ENCODE results near the gene LMAN2.

- TF ChIP-seq MAX (IDR thresholded peaks at IDR 0.05) (no peak), YY1 (IDR thresholded peaks at IDR 0.05; ENCODE audit: extremely low read depth, insufficient replicate concordance, low read depth, low read length) (no peak), EZH2 (IDR thresholded peaks at IDR 0.05) (no peak), JUND (IDR thresholded peaks at IDR 0.05) (no peak), CTCF (IDR thresholded peaks at IDR 0.05 in 2 of 3, conservative IDR thresholded peaks at IDR 0.05 in 1 of 3; ENCODE audit: borderline replicate concordance in 1 of 3, insufficient read depth in 1 of 3, low read depth in 2 of 3, low read length in 2 of 3) (no peak)
These were observed 35.9 kb upstream of the LMAN2 start for GRCh38 chr5:177387405-177387804.
